Neural progenitor cell (in vitro differentiated cells): ENCODE data around the gene PDLIM5.

Experiments
- EZH2 ChIP-seq: fragments of 200-600 bp; sonication (generic); IDR thresholded peaks from 2 replicates; pipeline ENCODE4 v1.6.1; 2017; ENCODE audit warnings: antibody characterized with exemption, mild to moderate bottlenecking, moderate library complexity
- EZH2phosphoT487 ChIP-seq: fragments of 200-600 bp; sonication (generic); IDR thresholded peaks from 2 replicates; pipeline ENCODE4 v1.6.1; 2017; ENCODE audit warnings: antibody characterized with exemption
- TF ChIP-seq, protein P1 (sequence below): fragments of 200-600 bp; sonication (generic); IDR thresholded peaks from 2 replicates; pipeline ENCODE4 v1.5.1; 2017; ENCODE audit warnings: antibody characterized with exemption, mild to moderate bottlenecking

DNA sequence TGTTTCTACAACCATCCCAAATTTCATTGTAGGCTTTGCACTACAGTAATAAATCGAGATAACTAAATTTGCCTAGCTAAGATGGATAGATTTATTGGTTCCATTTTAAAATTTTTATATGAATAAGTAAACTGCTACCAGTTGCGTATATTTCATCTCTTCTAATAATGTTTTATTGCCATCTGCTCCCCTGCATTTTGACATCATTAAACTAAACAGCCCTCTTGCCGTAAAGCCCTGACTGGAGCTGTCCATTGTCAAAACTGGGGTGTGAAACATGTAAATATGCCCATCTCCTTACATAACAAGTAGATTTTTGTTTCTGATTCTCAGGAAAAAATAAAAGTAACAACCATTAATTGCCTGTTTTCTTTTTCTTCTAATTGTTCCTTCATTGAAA lies 175.2 kb downstream of the PDLIM5 start:
- TF ChIP-seq, protein P1, sequence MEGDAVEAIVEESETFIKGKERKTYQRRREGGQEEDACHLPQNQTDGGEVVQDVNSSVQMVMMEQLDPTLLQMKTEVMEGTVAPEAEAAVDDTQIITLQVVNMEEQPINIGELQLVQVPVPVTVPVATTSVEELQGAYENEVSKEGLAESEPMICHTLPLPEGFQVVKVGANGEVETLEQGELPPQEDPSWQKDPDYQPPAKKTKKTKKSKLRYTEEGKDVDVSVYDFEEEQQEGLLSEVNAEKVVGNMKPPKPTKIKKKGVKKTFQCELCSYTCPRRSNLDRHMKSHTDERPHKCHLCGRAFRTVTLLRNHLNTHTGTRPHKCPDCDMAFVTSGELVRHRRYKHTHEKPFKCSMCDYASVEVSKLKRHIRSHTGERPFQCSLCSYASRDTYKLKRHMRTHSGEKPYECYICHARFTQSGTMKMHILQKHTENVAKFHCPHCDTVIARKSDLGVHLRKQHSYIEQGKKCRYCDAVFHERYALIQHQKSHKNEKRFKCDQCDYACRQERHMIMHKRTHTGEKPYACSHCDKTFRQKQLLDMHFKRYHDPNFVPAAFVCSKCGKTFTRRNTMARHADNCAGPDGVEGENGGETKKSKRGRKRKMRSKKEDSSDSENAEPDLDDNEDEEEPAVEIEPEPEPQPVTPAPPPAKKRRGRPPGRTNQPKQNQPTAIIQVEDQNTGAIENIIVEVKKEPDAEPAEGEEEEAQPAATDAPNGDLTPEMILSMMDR = no peak
- TF ChIP-seq EZH2 (no peak), EZH2phosphoT487 (no peak)
